AML-193 (cell line): ENCODE results near the gene P2RY6.

Experiments
- DNase-seq, 2 experiments: peaks; one replicate each; lab custom pipeline; 2025; lab: John Stamatoyannopoulos, UW

Gene P2RY6

GRCh38 chr11:73280626-73281025, 8.5 kb downstream of the P2RY6 start:
- no peak for DNase-seq

GRCh38 chr11:73281201-73281741, 9.1 kb downstream of the P2RY6 start:
- DNase-seq: no peak

GRCh38 chr11:73281796-73282660, 9.9 kb downstream of the P2RY6 start:
- no peak for DNase-seq

GRCh38 chr11:73283276-73284000, 11.3 kb downstream of the P2RY6 start:
- no peak for DNase-seq

GRCh38 chr11:73284106-73284505, 12.0 kb downstream of the P2RY6 start:
- DNase-seq: no peak

GRCh38 chr11:73285721-73286120, 13.6 kb downstream of the P2RY6 start:
- DNase-seq: no peak

- DNase-seq: no peak
Observed at GRCh38 chr11:73286240-73286810, 14.2 kb downstream of the P2RY6 start.

- DNase-seq: no peak
Observed at GRCh38 chr11:73287400-73288101, 15.4 kb downstream of the P2RY6 start.

- DNase-seq: peak; percentile 51 to 62
Observed at GRCh38 chr11:73288192-73288872, 16.2 kb downstream of the P2RY6 start.

- peak in 1 of 2 experiments; percentile 28 for DNase-seq
Observed at GRCh38 chr11:73288873-73289707, 17.0 kb downstream of the P2RY6 start.

- no peak for DNase-seq
Observed at GRCh38 chr11:73290536-73290935, 18.4 kb downstream of the P2RY6 start.

- no peak for DNase-seq
Observed at GRCh38 chr11:73291196-73291595, 19.1 kb downstream of the P2RY6 start.

- DNase-seq: no peak
Observed at GRCh38 chr11:73291781-73292524, 19.8 kb downstream of the P2RY6 start.

- no peak for DNase-seq
Observed at GRCh38 chr11:73292525-73292894, 20.4 kb downstream of the P2RY6 start.

- no peak for DNase-seq
Observed at GRCh38 chr11:73293356-73293936, 21.3 kb downstream of the P2RY6 start.

- DNase-seq: no peak
Observed at GRCh38 chr11:73294604-73295003, 22.5 kb downstream of the P2RY6 start.

GRCh38 chr11:73295241-73295995, 23.3 kb downstream of the P2RY6 start:
- DNase-seq: peak; percentile 81

GRCh38 chr11:73295996-73296318, 23.8 kb downstream of the P2RY6 start:
- DNase-seq: no peak
